ENCODE data around the gene SNAP25. TPM values are rescaled to one million over a fixed set of nuclear protein-coding genes. Genes with fewer than 3 reads are reported as not detected.

Gene SNAP25
- total RNA-seq, 4 donors from 2014 or later, result 0.22 to 0.39 TPM; not detected in 2

GRCh38 chr20:10172998-10173655, 45.5 kb upstream of the SNAP25 start:
- H3K4me3 ChIP-seq, result no peak overlapping the region
- no peak overlapping the region for H3K27ac ChIP-seq

GRCh38 chr20:10174400-10174799, 44.2 kb upstream of the SNAP25 start:
- WGBS, 2 donors, result 92 to 97% methylated on average over 1 of the region's 1 CpG
- H3K9me3 ChIP-seq, result no peaks in the 10 kb centered on the region
- H3K27ac ChIP-seq, result no peak overlapping the region
- H3K4me3 ChIP-seq, result no peak overlapping the region
- no peaks in the 10 kb centered on the region for H3K36me3 ChIP-seq
- H3K4me1 ChIP-seq, result no peaks in the 10 kb centered on the region
- TF ChIP-seq CTCF (IDR thresholded peaks at IDR 0.05) (no peak), POLR2A (IDR thresholded peaks at IDR 0.05) (no peak), EP300 (IDR thresholded peaks at IDR 0.05) (no peak)
- H3K27me3 ChIP-seq, result peaks cover 0 to 6% of the 10 kb centered on the region in 2 donors
- no peak for DNase-seq (ENCODE audit: low spot score in 2 of 2)

More at GRCh38 chr20:10172998-10173655, 45.5 kb upstream of the SNAP25 start:
- H3K9me3 ChIP-seq, result no peaks in the 10 kb centered on the region
- DNase-seq (ENCODE audit: low spot score in 2 of 2), result no peak
- WGBS, 2 donors, result 84% methylated on average over 16 of the region's 16 CpGs
- peaks cover 0 to 6% of the 10 kb centered on the region in 2 donors for H3K27me3 ChIP-seq
- no peaks in the 10 kb centered on the region for H3K4me1 ChIP-seq
- no peaks in the 10 kb centered on the region for H3K36me3 ChIP-seq
- no peak for TF ChIP-seq POLR2A (IDR thresholded peaks at IDR 0.05)
- no peak for TF ChIP-seq CTCF (IDR thresholded peaks at IDR 0.05)
- TF ChIP-seq EP300 (IDR thresholded peaks at IDR 0.05), result no peak

- 57 to 71% methylated on average over 3 of the region's 3 CpGs for WGBS, 2 donors
- no peaks in the 10 kb centered on the region for H3K36me3 ChIP-seq
- H3K4me3 ChIP-seq, result no peak overlapping the region
- H3K4me1 ChIP-seq, result no peaks in the 10 kb centered on the region
- no peak overlapping the region for H3K27ac ChIP-seq
- no peaks in the 10 kb centered on the region for H3K9me3 ChIP-seq
- no peak for TF ChIP-seq CTCF (IDR thresholded peaks at IDR 0.05)
- TF ChIP-seq POLR2A (IDR thresholded peaks at IDR 0.05), result no peak
- TF ChIP-seq EP300 (IDR thresholded peaks at IDR 0.05), result no peak
- no peak for DNase-seq (ENCODE audit: low spot score in 2 of 2)
- H3K27me3 ChIP-seq, result peaks cover 0 to under 1% of the 10 kb centered on the region in 2 donors
Measured at GRCh38 chr20:10177326-10177725, 41.3 kb upstream of the SNAP25 start.

GRCh38 chr20:10178091-10178490, 40.5 kb upstream of the SNAP25 start:
- Histone ChIP-seq H3K9me3 (no peaks in the 10 kb centered on the region), H3K27me3 (no peaks in the 10 kb centered on the region), H3K27ac (no peak overlapping the region), H3K4me3 (no peak overlapping the region), H3K36me3 (no peaks in the 10 kb centered on the region), H3K4me1 (no peaks in the 10 kb centered on the region)
- no peak for DNase-seq (ENCODE audit: low spot score in 2 of 2)
- no peak for TF ChIP-seq POLR2A (IDR thresholded peaks at IDR 0.05)
- TF ChIP-seq CTCF (IDR thresholded peaks at IDR 0.05), result no peak
- no peak for TF ChIP-seq EP300 (IDR thresholded peaks at IDR 0.05)
- 85 to 93% methylated on average over 1 of the region's 1 CpG for WGBS, 2 donors

- no peaks in the 10 kb centered on the region for H3K36me3 ChIP-seq
- H3K4me3 ChIP-seq, result no peak overlapping the region
- TF ChIP-seq EP300 (IDR thresholded peaks at IDR 0.05), result no peak
- TF ChIP-seq CTCF (IDR thresholded peaks at IDR 0.05), result no peak
- no peak for TF ChIP-seq POLR2A (IDR thresholded peaks at IDR 0.05)
- no peaks in the 10 kb centered on the region for H3K4me1 ChIP-seq
- H3K27ac ChIP-seq, result no peak overlapping the region
- H3K9me3 ChIP-seq, result no peaks in the 10 kb centered on the region
- no peak for DNase-seq (ENCODE audit: low spot score in 2 of 2)
- WGBS, 2 donors, result 76 to 81% methylated on average over 3 of the region's 3 CpGs
- no peaks in the 10 kb centered on the region for H3K27me3 ChIP-seq
Measured at GRCh38 chr20:10178727-10179313, 39.8 kb upstream of the SNAP25 start.
